HT-29 (cell line): ENCODE data around the gene NR6A1. TPM values are rescaled to one million over a fixed set of nuclear protein-coding genes. Genes with fewer than 3 reads are reported as not detected.

Source experiments
- DNase-seq: peaks from one replicate; pipeline ENCODE4 v3.0.0-alpha.2; 2015; ENCODE audit warnings: low spot score
- total RNA-seq: library from RNA; depleted of rRNA; stranded (reverse); fragments of >200 nt; shearing (Covaris generic); gene quantifications from 2 replicates; pipeline ENCODE4 v1.2.3, GENCODE V29; 2014

Gene NR6A1
- total RNA-seq, 1 experiment from 2014 or later = 4.7 TPM

DNA sequence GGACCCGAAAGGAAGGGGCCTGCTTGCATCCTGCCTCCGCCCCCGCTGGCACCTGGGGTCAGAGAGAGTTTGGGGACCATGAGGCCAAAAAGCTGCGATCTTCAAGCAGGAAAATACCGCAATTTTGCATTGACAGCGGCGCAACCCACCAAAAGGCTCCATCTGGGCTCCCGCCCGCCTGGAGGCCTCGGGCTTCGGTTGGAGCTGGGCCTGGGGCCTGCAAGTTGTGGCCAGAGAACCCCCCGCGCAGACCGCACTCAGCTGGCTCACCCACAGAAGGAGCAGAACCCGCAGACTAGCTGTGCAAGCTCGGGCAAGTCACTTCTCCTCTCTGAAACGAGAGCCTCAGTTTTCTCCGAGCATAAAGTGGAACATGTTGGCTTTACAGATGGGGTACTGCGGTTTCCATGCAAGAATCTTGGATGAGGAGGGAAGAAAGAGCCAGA, 265.2 kb downstream of the NR6A1 start:
- DNase-seq = no peak

DNA sequence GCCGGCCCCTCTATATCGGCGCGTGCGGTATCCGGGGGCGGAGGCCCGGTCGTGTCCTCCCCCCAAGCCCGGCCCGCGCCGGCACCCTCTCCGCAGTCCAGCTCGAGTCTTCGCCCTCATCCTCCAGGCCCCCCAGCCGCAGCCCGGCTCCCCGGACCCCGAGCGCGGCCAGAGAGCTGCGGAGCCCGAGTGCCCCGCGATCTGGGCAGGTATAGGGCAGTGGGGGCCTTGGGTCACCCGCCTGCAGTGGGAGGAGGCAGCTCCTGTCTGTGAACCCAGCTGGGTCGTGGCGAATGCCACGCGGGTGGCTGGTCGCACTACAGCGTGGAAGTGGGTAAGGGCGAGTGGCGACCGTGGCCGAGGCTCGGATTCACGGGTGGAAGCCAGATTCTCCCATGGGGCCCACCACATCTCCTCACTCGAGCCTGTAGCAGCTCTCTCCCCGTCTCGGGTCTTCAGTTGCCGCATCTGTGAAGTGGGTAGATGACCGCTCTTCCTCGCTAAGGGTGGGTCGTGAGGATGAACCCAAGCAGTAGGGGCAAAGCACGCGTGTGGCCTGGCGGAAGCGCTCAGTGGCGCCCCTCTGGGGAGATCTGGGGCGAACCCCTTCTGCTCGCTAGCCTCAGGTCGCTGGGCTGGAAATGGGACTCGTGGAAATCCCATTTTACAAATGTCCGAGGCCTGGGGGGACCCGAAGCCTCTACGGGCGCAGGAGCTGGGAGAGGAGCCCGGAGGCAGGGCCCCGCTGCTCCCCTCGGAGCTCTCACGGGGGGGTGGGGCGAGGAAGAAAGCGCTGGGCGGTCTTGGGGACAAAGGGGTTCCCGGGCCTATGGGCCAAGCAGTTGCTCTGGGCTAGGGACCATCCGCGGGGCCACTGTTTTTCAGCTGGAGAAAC, 265.9 kb downstream of the NR6A1 start:
- no peak for DNase-seq

DNA sequence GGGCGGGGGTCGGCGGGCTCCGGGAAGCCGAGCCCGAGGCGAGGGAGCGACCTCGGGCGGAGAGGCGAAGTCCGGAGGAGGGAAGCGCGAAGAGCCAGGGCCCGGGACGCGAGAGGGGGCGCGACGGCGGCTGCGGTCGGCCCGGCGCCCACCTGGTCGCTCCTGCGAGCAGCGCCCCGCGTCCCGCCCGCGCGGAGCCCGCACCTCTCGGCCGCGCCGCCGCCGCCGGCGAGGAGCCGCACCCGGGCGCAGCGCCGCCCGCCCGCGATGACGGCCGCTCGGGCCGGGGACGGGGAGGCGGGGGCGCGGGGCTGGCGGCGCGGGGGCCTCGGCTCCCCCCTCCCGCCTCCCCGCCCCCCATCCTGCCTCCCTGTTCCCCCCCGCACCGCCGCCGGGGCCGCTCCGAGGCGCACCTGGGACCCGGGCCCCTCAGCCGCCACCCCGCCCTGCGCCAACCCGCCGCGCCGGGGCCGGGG, 266.5 kb downstream of the NR6A1 start:
- DNase-seq = no peak

DNA sequence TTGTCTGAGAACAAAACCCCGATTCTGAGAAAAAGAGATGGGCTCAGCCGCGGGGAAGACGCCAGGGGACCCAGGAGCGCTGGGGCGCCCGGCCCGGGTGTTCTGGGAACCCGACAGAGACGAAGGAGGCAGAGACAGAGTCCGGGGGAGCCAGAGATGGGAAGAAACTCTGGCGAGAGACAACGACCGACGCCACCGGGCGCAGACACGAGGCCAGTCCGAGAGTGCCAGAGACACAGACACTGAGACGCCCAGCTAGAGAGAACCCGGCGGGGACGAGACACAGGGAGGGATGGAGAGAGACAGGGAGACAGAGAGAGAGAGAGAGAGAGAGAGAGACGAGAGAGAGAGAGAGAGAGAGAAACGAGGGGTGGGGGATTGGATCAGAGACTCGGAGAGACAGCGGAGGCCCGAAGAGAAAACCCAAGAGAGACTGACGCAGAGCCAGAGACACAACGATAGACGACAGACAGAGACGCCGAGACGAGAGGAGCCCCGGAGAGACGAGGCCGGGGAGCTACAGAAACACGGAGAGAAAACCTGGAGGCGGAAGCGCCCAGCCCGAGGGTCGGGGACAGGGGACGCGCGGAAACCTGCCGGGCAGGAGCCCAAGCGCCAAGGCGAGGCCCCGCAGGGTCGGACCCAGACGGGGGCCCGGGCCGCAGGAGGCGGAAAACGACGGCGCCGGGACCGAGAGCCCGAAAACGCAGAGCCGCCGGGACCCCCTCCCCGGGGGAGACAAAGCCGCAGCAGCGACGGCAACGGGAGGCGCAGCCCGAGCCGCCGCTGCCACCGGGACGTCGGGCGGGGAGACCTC, 267.2 kb downstream of the NR6A1 start:
- DNase-seq = no peak

DNA sequence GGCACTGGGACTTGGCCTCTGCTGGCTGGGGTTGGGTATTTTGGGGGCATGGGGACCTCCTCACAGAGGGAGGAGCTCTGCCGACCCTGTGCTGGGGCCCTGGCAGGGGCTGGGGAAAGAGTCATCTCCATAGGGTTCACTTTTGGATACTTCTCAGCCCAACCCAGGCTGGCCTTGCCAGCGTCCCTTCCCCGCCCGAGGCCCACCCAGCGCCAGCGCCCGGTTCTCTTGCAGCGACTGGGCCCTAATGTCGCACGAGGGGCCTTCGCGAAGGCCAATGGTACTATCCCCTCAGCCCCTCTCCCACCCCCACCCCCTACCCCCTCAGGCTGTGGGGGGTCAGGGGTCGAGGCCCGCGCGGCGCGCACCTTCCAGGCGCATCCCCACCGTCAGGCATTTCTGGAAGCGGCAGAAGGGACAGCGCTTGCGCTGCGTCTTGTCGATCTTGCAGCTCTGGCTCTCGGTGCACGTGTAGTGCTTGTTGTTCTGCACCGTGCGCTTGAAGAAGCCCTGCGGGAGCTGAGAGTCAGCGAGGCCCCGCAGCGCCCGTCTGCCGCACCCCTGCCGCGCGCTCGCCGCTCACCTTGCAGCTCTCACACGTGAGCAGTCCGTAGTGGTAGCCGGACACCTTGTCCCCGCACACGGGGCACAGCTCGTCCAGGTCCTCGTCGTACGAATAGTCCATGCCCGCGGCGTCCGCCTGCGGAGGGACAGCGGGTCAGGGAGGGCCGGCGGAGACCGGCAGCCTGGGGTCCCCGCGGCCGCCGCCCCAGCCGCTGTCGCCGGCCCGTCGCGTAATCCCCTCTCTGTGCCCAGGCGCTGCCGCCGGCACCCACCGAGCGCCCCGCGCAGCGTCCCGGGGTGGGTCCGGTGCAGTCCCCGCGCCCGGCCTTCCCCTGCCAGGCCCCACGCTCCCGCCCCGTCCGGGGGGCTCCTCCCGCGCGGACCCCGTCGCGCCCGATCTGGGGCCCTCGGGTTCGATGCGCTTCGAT, 268.1 kb downstream of the NR6A1 start:
- DNase-seq = no peak

DNA sequence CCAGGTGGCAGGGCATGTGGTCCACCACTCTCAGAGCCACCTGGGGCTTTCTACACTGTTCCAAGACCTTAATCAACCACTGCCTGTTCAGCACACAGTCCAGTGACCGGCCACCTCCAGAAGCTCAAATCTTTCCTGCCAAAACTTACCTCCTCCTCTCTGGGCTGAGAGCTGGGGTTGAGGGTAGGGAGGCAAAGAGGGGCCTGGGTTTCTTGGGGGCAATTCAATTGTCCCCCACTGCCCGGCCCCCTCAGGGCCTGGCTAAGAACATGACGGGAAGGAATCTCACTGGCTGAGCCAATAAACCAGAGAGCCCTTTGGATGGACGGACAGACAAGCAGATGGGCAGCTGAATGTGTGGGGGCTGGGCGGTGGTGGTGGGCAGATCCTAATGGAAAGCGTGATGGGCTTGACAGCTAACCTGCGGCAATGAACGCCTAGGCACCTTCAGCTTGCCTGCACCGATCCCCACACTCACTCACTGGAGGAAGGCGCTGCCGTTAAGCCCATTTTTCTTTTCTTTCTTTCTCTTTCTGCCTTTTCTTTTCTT, 269.3 kb downstream of the NR6A1 start:
- DNase-seq = no peak

DNA sequence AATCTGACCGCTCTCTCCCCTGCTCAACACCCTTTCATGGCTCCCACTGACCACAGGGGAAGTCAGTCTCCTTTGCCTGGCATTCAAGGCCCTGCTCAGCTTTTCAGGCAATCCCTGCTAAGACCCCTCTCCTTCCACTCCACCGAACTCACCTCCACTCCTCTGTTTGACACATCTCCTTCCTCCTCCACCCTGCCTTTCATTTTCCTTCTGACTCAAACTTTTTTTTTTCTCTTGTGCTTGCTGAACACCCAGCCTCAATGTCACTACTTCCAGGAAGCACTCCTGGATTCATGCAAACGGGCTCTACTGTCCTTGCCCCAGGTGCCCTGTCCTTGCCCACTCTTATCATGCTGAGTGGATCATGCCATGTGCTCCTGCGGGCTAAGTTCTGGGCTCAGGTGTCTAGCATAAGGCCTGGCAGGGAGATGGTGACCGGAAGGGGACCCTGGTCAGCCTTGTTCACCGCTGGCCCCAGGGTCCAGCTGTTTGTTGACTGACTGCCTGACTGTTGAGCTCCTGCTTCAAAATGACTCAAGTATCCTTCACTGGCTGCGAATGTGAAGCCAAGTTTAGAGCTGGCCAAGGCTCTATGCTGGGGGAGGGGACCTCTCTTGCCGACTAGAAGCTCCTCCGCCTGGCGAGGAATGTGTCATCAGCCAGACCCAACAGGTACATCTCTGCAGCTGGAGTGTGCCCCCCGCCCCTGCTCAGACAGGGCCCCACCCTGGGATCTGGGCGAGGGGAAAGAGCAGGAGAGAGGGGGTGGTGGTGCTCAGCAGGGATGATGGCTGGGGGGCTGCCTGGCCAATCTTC, 270.1 kb downstream of the NR6A1 start:
- DNase-seq = no peak

DNA sequence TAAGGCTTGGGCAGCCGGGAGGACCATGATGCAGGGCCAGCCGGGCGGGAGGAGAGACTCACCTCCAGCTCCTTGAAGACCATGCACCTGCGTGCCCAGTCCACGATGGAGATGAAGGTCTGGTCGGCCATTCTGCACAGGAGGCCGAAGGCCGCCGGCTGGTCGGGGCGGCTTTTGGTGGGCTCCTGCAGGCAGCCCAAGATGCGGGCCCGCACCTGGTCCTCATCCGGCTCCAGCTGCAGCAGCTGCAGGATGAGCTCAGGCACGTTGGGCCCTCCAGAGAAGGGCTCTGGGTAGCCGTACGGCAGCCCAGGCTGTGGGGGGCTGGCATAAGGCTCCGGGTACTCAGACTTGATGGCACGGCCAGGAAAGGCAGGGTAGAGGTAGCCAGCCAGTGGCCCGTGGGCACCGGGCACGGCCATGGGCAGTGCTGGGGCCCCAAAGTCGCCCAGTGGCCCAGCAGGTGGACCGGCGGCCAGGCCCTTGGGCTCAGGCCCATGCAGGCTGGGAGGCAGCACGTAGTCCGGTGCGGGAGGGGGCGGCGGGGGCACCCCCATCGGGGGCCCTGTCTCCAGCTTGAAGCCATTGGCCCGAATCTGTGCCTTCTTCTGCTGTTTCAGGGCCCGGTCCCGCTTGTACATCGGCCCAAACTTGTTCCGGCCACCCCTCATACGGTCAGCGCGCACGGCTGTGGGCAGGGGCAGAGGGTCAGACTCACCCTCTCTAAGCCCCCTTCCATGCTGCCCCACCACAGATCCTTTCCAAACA, 270.9 kb downstream of the NR6A1 start:
- no peak for DNase-seq

DNA sequence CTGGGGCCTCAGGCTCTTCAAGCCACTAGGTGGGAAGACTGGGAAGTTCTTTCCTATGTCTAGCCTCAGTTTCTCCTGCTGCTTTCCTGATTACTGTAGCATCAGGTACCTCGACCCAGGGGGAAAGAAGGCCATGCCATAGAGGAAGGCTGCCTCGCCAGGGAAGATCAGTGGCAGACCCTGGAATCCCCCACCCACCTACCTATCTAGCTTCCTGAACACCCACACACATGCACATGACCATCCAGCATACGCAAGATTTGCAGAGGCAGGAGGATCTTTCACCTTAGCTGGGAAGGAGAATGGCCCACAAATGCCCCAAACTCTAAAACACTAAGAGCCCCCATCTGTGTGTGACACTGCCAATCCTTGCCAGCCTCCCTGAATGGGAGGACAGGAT, 271.9 kb downstream of the NR6A1 start:
- DNase-seq = no peak

DNA sequence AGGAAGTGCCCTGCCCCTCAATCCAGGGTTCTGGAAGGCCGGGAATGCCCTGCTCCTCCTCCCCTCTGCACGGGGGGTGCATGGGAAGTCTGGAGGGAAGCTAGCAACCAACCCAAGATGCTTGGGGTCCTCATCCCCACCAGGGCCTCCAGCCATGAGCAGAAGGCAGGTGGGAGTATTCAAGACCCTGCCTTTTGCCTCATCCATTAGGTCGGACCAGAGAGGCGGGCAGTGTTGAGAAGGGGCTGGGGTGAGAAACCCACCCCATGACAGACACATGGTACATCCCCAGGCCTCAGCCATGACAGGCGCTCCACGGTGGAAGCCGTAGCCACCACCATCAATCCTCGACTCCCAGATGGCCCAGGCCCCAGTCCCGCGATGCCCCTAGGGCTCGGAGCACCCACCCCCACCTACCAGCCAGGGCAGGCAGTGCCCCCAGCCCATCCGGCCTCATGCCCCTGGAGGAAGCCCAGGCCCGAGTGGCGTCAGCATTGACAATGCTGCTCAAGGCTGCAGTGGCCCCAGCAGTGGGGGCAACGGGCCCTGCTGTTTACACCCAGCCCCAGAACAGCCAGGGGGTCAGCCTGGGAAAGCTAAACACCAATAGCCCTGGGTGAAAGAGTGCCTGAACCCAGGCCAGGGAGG, 272.5 kb downstream of the NR6A1 start:
- DNase-seq = no peak

DNA sequence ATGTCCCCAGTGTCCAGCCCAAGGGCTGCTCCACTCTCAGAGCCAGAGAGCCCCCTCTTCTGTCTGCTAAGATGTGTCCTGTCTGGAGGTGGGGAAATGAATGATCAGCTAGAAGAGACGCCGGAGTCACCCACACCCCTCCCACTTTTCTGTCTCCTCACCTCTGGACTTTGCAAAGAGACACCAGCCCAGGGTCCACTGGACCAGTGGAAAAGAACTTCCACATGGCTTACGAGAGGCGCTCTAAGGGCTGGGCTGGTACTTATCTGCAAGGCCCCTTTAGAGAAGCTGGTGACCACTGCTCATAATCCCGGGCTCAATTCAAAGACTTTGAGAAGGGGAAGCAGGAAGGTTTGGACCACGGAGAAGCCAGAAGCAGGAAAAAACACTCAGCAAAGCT, 273.1 kb downstream of the NR6A1 start:
- DNase-seq = no peak

DNA sequence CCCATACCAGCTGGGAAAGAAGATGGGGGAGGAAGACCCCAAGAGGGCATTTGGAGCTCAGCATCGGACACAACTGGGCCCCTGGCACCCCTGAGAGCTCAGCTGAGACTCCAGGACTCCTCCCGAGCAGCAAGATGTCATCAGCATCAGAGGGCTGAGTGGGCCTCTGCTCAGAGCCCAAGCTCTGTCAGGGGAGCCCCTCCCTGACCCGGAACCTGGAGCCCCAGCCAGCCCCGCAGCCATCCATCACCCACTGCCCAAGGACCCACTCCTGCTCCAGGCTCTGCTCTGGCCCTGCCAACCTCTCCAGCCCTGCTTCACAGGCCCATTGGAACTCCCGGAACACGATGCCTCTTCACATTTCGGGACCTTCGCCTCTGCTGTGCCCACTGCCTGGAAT, 273.7 kb downstream of the NR6A1 start:
- DNase-seq = no peak

DNA sequence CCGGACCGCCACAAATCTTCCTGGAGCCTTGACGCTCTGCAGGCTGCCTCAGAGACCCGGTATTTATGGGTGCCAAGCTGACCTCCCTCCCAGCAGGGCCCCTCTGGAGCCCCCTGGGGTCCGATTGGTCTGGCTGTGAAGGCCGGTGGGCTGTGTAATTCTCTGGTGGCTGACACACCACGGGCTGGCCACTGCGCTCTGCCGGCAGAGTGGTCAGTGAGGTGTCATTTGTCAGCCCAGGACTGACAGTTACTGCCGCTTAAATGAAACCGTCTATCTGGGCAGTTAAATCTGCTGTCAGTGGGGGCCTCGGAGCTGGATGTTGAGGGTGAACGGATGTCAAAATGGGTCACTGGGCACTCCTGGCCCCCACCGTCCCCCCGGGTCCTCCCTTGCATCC, 274.6 kb downstream of the NR6A1 start:
- no peak for DNase-seq

DNA sequence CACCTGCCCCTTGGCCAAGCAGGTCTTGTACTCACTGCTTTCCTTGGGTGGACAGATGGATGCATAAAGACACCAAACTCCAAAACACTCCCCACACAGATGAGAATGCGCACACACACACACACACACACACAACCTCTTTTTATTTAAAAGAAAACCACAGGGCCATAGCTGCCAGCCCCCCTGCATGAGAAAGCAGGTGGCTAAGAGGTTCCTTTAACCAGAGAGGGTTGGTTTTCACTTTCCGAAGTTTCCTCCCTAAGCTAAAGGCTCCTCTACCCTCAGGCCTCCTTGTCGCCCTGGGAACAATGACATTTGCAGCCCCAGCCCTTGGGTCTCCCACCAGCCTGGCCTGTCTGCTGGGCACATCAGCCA, 275.0 kb downstream of the NR6A1 start:
- no peak for DNase-seq

DNA sequence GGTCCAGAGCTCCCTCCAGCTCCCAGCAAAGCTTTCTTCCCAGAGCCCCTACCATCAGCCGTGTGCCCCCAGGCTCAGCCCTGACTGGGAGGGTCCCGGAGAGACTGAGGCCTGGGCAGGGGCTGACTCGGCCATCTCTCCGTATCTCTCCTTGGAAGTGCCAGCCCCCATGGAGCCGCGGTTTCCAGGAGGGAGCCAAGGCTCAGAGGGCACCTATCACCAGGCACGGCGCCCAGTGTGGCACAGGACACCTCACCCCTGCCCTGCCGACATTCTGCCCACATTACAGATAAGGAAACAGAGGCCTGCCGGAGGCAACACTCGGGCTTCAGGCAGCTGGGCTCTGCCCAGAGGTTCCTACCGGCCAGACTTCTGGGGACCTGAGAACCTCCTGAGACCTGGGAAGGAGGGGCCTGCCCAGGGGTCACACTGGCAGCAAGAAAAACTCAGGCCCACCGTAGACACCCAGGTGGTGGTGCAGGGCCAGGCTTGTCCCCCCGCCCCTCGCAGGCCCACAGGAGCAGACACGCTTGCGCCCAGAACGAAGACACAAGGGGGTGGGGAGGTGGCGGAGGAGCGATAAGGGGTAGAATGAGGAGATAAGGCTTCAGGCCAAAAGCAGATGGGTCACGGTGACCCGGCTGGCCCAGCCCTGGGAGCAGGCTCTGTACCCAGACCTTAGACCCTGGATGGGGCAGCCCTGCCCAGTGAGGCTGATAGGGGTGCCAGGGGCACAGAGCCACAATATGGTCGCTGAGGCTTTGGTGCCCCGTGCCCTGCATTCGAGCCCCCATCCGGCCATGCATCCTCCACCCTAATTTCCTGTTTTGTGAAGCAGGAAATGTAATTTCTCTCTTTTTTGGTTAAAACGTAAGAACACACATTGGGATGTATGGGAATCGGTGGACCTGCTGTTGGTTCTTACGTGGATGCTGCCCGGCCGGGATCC, 275.7 kb downstream of the NR6A1 start:
- no peak for DNase-seq

DNA sequence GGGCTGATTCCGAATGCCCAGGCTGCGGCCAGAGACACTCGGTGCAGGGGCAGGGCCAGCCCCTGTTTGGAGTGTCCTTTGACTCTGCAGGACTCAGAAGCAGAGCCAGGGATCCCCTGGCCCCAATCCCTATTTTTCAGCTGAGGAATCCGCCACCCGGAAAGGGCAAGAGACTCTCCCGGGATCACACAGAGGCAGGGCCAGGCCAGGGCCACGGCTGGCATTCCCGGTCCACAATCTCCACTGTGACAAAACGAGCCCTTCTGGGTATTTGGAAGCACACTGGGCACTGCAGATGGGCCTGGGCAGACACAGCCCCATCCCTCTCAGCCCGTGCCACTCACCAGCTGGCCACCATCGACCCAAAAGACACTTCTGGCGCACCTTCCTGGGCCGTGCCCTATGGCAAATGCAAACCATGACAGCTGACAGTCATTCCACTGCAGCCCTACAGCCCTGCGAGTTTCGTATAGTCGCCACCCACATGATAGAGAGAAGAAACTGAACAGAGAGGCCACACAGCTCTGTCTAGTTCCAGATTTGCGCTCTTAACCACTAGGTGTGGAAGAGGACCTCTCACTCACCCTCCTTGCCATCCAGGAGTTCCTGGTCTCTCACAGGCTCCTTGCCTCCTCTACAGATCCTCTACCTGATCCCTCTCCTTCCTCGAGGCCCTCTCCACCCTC, 277.2 kb downstream of the NR6A1 start:
- no peak for DNase-seq

DNA sequence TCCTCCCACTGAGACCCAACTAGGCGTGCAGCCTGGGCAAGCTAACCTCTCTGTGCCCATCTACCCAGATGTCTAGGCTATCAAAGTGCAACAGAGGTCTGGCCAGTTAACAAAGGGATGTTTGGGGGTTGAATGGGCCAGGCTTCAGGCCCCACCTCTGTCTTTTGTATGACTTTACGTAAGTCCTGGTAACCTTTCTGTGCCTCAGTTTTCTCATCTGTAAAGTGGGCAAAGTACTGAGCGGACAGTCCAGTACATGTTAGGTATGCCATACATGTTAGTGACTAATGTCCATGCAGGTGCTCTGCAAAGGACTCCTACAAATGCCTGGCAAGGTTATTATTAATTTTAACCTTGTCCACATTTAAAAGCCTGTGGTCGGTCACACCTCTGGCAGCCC, 277.9 kb downstream of the NR6A1 start:
- DNase-seq = no peak
